ENCODE data around the gene KDM4B. TPM values are rescaled to one million over a fixed set of nuclear protein-coding genes. Genes with fewer than 3 reads are reported as not detected.
A peak's percentile ranks its signal among the peaks of the same experiment; 100 is the strongest.
"Not testable (repeated sequence)": the region's sequence is repeated elsewhere in the genome, so short reads cannot be mapped to it uniquely, and the experiment has no call there.

KDM4B gene
- total RNA-seq, 4 donors from 2014 or later = 18.4 to 94.7 (median 25.6) TPM

- H3K27ac ChIP-seq = peak overlapping the region; percentile 90 to 96
- TF ChIP-seq CTCF (IDR thresholded peaks at IDR 0.05) = no peak
- TF ChIP-seq POLR2A (IDR thresholded peaks at IDR 0.05) = no peak
- no peaks in the 10 kb centered on the region for H3K9me3 ChIP-seq
- H3K4me3 ChIP-seq = no peak overlapping the region
- H3K4me1 ChIP-seq = peaks cover 19 to 34% of the 10 kb centered on the region in 2 donors
- DNase-seq = no peak
- no peaks in the 10 kb centered on the region for H3K36me3 ChIP-seq
- intact Hi-C loops (cut with DNase I; ENCODE audit: low total_unique reads) = no loop called here
- H3K27me3 ChIP-seq = no peaks in the 10 kb centered on the region
Measured at GRCh38 chr19:4974880-4975469, 6.1 kb downstream of the KDM4B start.

GRCh38 chr19:4975601-4976000, 6.7 kb downstream of the KDM4B start:
- H3K4me3 ChIP-seq; H3K36me3 ChIP-seq; H3K9me3 ChIP-seq; DNase-seq; intact Hi-C loops (cut with DNase I; ENCODE audit: low total_unique reads); H3K27me3 ChIP-seq: not testable (repeated sequence)
- H3K27ac ChIP-seq = peak overlapping the region; percentile 90 to 96
- H3K4me1 ChIP-seq = peaks cover 19 to 34% of the 10 kb centered on the region in 2 donors

GRCh38 chr19:4976401-4977298, 7.7 kb downstream of the KDM4B start:
- Histone ChIP-seq H3K4me1 (peaks cover 19 to 30% of the 10 kb centered on the region in 2 donors), H3K27me3 (no peaks in the 10 kb centered on the region), H3K4me3 (peak overlapping the region; percentile 10 to 11), H3K36me3 (no peaks in the 10 kb centered on the region), H3K9me3 (no peaks in the 10 kb centered on the region), H3K27ac (peak overlapping the region; percentile 90 to 96)
- peak; percentile 88 to 95 for DNase-seq
- intact Hi-C loops (cut with DNase I; ENCODE audit: low total_unique reads) = no loop called here
- peak; percentile 31 to 37 for TF ChIP-seq POLR2A (IDR thresholded peaks at IDR 0.05)
- TF ChIP-seq CTCF (IDR thresholded peaks at IDR 0.05) = peak; percentile 44 to 64 (median 58)

GRCh38 chr19:4977299-4978174, 8.6 kb downstream of the KDM4B start:
- H3K27ac ChIP-seq = peak overlapping the region; percentile 90 to 96
- intact Hi-C loops (cut with DNase I; ENCODE audit: low total_unique reads) = no loop called here
- no peaks in the 10 kb centered on the region for H3K36me3 ChIP-seq
- no peaks in the 10 kb centered on the region for H3K27me3 ChIP-seq
- no peaks in the 10 kb centered on the region for H3K9me3 ChIP-seq
- peaks cover 19 to 24% of the 10 kb centered on the region in 2 donors for H3K4me1 ChIP-seq
- DNase-seq = peak; percentile 75 to 85
- H3K4me3 ChIP-seq = peak overlapping the region; percentile 10 to 11
- TF ChIP-seq POLR2A (IDR thresholded peaks at IDR 0.05) (peak in 1 of 2 donors; percentile 31), CTCF (IDR thresholded peaks at IDR 0.05) (no peak)

- H3K4me3 ChIP-seq = no peak overlapping the region
- H3K9me3 ChIP-seq = no peaks in the 10 kb centered on the region
- DNase-seq = no peak
- no peak for TF ChIP-seq CTCF (IDR thresholded peaks at IDR 0.05)
- TF ChIP-seq POLR2A (IDR thresholded peaks at IDR 0.05) = no peak
- H3K4me1 ChIP-seq = peaks cover 14 to 20% of the 10 kb centered on the region in 2 donors
- H3K27ac ChIP-seq = peak overlapping the region; percentile 90 to 96
- no peaks in the 10 kb centered on the region for H3K36me3 ChIP-seq
- H3K27me3 ChIP-seq = no peaks in the 10 kb centered on the region
- intact Hi-C loops (cut with DNase I; ENCODE audit: low total_unique reads) = no loop called here
Measured at GRCh38 chr19:4979211-4979807, 10.4 kb downstream of the KDM4B start.

Measured in uterus (tissue), 4 donors.